GM12873 (cell line): ENCODE data around the gene TENM3.

ENCODE experiments used
- CTCF ChIP-seq: IDR thresholded peaks from 2 replicates; pipeline ENCODE4 v1.5.1; 2012; ENCODE audit warnings: low read depth, mild to moderate bottlenecking, moderate library complexity, low read length, control low read depth; ENCODE audit not compliant: insufficient read depth; ENCODE audit errors: missing control alignments

TENM3 gene

GRCh38 chr4:182583703-182584415 lies 340.7 kb downstream of the TENM3 start:
- no peak for TF ChIP-seq CTCF

DNA sequence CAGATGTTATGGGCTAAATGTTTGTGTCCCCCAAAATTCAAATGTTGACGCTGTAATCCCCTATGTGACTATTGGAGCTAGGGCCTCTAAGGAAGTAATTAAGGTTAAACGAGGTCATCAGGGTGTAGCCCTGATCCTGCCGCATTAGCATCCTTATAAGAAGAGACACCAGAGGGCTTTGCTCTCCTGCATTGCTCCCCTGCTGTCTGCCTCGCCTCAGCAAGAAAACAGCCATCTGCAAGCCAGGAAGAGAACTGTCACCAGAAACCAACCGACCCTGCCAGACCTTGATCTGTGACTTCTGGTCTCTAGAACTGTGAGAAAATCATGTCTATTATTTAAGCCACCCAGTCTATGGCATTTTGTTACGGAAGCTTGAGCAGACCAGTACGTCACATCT lies 342.1 kb downstream of the TENM3 start:
- no peak for TF ChIP-seq CTCF

GRCh38 chr4:182589100-182589499 lies 345.9 kb downstream of the TENM3 start:
- no peak for TF ChIP-seq CTCF

DNA sequence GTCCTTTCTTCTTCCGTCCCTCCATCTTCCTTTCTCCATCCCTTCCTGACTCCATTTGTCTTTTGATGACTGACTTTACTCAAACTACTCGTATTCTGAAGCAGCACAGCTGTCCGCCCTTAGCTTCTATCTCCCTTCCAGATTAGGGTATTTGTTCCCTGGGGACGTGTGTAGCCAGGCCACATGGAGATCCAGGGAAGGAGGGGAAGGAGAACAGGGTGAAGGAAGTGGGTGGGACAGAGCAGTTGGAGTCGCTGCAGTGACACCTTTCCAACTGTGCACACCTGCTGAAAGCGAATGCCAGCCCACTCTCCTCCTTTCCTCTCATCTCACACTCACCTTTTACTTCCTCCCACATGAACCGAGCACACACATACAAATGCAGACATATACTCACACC lies 350.2 kb downstream of the TENM3 start:
- TF ChIP-seq CTCF: no peak

- TF ChIP-seq CTCF: no peak
Measured at GRCh38 chr4:182593864-182594263, 350.7 kb downstream of the TENM3 start.

- no peak for TF ChIP-seq CTCF
Measured at GRCh38 chr4:182600093-182600492, 356.9 kb downstream of the TENM3 start.

DNA sequence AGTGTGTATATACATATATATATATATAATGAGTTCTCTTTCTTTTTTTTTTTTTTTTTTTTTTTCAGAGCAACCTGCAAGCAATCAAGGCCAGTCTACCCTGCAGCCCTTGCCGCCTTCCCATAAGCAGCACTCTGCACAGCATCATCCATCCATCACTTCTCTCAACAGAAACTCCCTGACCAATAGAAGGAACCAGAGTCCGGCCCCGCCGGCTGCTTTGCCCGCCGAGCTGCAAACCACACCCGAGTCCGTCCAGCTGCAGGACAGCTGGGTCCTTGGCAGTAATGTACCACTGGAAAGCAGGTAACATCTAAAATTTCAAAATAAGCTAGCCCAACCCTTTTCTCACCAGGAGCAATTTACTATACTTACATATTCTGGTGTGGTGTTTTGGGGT lies 357.7 kb downstream of the TENM3 start:
- TF ChIP-seq CTCF: no peak
